Measurements from ENCODE around the gene NKAIN2.

DNA sequence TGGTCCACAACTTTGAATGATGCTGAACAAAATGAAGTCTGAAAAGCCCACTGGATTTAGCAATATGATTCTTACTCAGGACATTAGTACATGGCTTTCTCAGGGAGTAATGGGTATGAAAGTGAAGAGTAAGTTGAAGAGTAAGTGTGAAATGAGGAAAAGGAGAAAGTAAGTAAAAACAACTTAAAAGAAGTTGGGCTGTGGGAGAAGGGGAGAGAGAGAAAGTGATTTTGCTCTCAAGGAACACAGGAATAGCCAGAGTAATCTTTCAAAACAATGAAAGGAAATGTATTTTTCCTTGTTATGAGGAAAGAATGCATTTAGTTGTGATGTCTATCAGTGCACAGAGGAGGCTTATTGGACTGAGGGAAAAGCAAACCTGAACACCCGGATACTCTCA lies 39.8 kb upstream of the NKAIN2 start:
- TF ChIP-seq, protein P1, sequence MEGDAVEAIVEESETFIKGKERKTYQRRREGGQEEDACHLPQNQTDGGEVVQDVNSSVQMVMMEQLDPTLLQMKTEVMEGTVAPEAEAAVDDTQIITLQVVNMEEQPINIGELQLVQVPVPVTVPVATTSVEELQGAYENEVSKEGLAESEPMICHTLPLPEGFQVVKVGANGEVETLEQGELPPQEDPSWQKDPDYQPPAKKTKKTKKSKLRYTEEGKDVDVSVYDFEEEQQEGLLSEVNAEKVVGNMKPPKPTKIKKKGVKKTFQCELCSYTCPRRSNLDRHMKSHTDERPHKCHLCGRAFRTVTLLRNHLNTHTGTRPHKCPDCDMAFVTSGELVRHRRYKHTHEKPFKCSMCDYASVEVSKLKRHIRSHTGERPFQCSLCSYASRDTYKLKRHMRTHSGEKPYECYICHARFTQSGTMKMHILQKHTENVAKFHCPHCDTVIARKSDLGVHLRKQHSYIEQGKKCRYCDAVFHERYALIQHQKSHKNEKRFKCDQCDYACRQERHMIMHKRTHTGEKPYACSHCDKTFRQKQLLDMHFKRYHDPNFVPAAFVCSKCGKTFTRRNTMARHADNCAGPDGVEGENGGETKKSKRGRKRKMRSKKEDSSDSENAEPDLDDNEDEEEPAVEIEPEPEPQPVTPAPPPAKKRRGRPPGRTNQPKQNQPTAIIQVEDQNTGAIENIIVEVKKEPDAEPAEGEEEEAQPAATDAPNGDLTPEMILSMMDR (IDR thresholded peaks at IDR 0.05) = no peak
- TF ChIP-seq ZFX (IDR thresholded peaks at IDR 0.05; ENCODE audit: borderline replicate concordance) = no peak

All from 22Rv1 (cell line).